DOHH2 (cell line): ENCODE results near the gene SKAP1.
"Not testable (repeated sequence)": the region's sequence is repeated elsewhere in the genome, so short reads cannot be mapped to it uniquely, and the experiment has no call there.

Experiments
- H3F3A ChIP-seq: fragments of 200-600 bp; sonication (generic), shearing (Covaris generic); 2 replicates; pipeline ENCODE4 v1.6.0; 2016; ENCODE audit warnings: antibody characterized with exemption, mild to moderate bottlenecking; ENCODE audit not compliant: control insufficient read depth, insufficient read depth
- H3K27ac ChIP-seq: fragments of 200-600 bp; sonication (generic); 2 replicates; pipeline ENCODE4 v1.5.1; 2014; ENCODE audit warnings: low read depth, mild to moderate bottlenecking, low read length, moderate library complexity
- H3K27me3 ChIP-seq: fragments of 200-600 bp; sonication (generic); 2 replicates; pipeline ENCODE4 v1.6.1; 2014; ENCODE audit warnings: mild to moderate bottlenecking, low read length, mixed read lengths; ENCODE audit not compliant: control insufficient read depth
- H3K36me3 ChIP-seq: fragments of 200-600 bp; sonication (generic); 2 replicates; pipeline ENCODE4 v1.6.1; 2014; ENCODE audit warnings: mild to moderate bottlenecking, low read length, moderate library complexity, mixed read lengths; ENCODE audit not compliant: control insufficient read depth
- H3K4me1 ChIP-seq: fragments of 200-600 bp; sonication (generic); 2 replicates; pipeline ENCODE4 v1.6.1; 2014; ENCODE audit warnings: mild to moderate bottlenecking, low read length, mixed read lengths; ENCODE audit not compliant: control insufficient read depth
- H3K4me2 ChIP-seq: fragments of 200-600 bp; sonication (generic); 2 replicates; pipeline ENCODE4 v1.6.0; 2014; ENCODE audit warnings: mild to moderate bottlenecking, low read length, moderate library complexity
- H3K4me3 ChIP-seq: fragments of 200-600 bp; sonication (generic); 2 replicates; pipeline ENCODE4 v1.5.1; 2014; ENCODE audit warnings: mild to moderate bottlenecking, low read length, mixed read lengths
- H3K79me2 ChIP-seq: fragments of 200-600 bp; sonication (generic); 2 replicates; pipeline ENCODE4 v1.6.1; 2014; ENCODE audit warnings: mild to moderate bottlenecking, low read length, mixed read lengths; ENCODE audit not compliant: control insufficient read depth
- H3K9me2 ChIP-seq: fragments of 200-600 bp; sonication (generic); replicated peaks from 2 replicates; pipeline ENCODE4 v1.6.1; 2014; ENCODE audit warnings: mild to moderate bottlenecking, low read length, mixed read lengths; ENCODE audit not compliant: control insufficient read depth
- H3K9me3 ChIP-seq: fragments of 200-600 bp; sonication (generic); 2 replicates; pipeline ENCODE4 v1.6.1; 2014; ENCODE audit warnings: antibody characterized with exemption, low read length, mixed read lengths; ENCODE audit not compliant: control insufficient read depth, insufficient read depth
- H4K20me1 ChIP-seq: fragments of 200-600 bp; sonication (generic); 2 replicates; pipeline ENCODE4 v1.6.0; 2014; ENCODE audit warnings: low read depth, mild to moderate bottlenecking, antibody characterized with exemption, low read length, moderate library complexity; ENCODE audit not compliant: control insufficient read depth, insufficient read depth
- EZH2phosphoT487 ChIP-seq: fragments of 200-600 bp; sonication (generic); IDR thresholded peaks from 2 replicates; pipeline ENCODE4 v1.6.1; 2017; ENCODE audit warnings: borderline replicate concordance, mild to moderate bottlenecking, antibody characterized with exemption, low read length, moderate library complexity, mixed read lengths
- TF ChIP-seq, protein P1 (sequence below): fragments of 200-600 bp; sonication (generic); IDR thresholded peaks from one replicate; pipeline ENCODE4 v1.5.1; 2014; ENCODE audit warnings: antibody characterized with exemption, mild to moderate bottlenecking, low read depth, low read length; ENCODE audit not compliant: poor library complexity, severe bottlenecking

The SKAP1 gene

DNA sequence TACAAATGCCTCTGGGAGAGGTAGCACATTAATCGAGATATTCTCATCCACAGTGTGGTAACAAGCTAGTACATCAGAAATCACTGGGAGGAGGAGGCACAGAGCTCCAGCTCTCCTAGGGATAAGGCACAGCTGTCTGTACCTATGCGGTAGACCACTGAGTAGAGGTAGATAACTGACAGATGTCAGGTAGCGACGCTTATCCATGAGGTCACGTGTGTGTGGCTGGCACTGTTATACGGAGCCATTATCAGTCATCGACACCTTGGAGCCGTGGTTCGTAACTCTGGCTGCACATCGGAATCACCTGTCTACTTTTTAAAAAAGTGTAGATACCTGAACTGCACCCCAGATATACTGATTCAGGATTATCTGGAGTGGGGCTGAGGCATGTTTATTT lies 220.0 kb downstream of the SKAP1 start:
- H3K9me3 ChIP-seq: no peaks in the 10 kb centered on the region
- no peak overlapping the region for H3K27ac ChIP-seq
- no peak for TF ChIP-seq EZH2phosphoT487
- TF ChIP-seq, protein P1, sequence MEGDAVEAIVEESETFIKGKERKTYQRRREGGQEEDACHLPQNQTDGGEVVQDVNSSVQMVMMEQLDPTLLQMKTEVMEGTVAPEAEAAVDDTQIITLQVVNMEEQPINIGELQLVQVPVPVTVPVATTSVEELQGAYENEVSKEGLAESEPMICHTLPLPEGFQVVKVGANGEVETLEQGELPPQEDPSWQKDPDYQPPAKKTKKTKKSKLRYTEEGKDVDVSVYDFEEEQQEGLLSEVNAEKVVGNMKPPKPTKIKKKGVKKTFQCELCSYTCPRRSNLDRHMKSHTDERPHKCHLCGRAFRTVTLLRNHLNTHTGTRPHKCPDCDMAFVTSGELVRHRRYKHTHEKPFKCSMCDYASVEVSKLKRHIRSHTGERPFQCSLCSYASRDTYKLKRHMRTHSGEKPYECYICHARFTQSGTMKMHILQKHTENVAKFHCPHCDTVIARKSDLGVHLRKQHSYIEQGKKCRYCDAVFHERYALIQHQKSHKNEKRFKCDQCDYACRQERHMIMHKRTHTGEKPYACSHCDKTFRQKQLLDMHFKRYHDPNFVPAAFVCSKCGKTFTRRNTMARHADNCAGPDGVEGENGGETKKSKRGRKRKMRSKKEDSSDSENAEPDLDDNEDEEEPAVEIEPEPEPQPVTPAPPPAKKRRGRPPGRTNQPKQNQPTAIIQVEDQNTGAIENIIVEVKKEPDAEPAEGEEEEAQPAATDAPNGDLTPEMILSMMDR: no peak
- no peaks in the 10 kb centered on the region for H3K36me3 ChIP-seq
- H3K4me1 ChIP-seq: no peaks in the 10 kb centered on the region
- no peak overlapping the region for H3K4me2 ChIP-seq
- no peaks in the 10 kb centered on the region for H3K79me2 ChIP-seq
- H3K4me3 ChIP-seq: no peak overlapping the region
- H3K9me2 ChIP-seq: no peaks in the 10 kb centered on the region
- peaks cover 23% of the 10 kb centered on the region for H3K27me3 ChIP-seq
- no peaks in the 10 kb centered on the region for H4K20me1 ChIP-seq
- no peaks in the 10 kb centered on the region for H3F3A ChIP-seq

DNA sequence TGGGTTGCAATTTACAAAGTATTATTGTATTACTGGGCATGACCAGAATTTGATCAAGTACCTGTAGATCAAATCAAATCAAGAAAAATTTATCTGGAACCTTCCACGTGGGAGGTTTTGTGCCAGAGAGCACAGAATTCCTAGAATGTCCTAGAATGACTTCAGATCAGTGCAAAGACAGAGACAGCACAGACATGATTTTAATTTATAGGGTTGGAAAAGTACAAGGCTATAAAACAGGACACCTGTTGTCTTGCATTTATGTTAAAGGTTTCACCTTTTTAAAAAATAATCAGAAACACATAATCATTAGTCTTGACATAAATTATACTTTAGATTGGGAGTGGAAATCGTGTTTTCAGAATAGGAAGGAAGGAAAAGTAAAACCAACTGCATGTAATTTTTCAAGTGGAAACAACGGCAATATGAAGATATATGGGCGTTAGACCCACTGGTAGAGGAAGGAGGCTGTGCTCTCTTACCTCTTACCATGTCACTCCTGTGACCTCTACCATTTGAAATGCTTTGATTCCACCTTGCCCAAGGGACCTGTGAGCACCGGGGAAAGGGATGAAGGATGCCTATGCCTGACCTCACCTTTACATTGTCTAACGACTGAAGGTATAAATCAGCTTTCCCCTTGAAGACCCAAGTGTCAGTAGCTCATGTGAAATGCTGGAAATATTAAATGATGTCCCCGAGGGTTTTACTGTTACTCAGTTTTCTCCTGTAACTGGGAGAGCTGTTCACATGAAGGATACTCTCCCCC lies 222.1 kb downstream of the SKAP1 start:
- no peak overlapping the region for H3K4me3 ChIP-seq
- no peak for TF ChIP-seq EZH2phosphoT487
- TF ChIP-seq, protein P1: no peak
- H3K27me3 ChIP-seq: peaks cover 26% of the 10 kb centered on the region
- no peaks in the 10 kb centered on the region for H3K4me1 ChIP-seq
- no peaks in the 10 kb centered on the region for H3F3A ChIP-seq
- no peaks in the 10 kb centered on the region for H3K9me3 ChIP-seq
- no peaks in the 10 kb centered on the region for H4K20me1 ChIP-seq
- H3K9me2 ChIP-seq: no peaks in the 10 kb centered on the region
- H3K36me3 ChIP-seq: no peaks in the 10 kb centered on the region
- H3K27ac ChIP-seq: no peak overlapping the region
- H3K79me2 ChIP-seq: no peaks in the 10 kb centered on the region
- no peak overlapping the region for H3K4me2 ChIP-seq

DNA sequence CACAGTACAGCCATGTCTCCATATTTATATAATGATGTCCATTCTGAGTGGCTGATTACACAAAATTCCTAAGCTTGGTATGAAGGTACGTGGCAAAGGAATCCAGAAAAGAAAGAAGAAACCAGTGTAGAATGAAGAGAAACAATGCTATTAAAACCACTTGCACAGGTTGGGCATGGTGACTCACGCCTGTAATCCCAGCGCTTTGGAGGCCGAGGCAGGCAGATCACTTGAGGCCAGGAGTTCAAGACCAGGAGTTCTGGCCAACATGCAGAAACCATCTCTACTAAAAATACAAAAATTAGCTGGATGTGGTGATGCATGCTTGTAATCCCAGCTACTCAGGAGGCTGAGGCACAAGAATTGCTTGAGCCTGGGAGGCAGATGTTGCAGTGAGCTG lies 223.0 kb downstream of the SKAP1 start:
- H3K27me3 ChIP-seq: peaks cover 31% of the 10 kb centered on the region
- not testable (repeated sequence) for H3K9me3 ChIP-seq, H3K4me3 ChIP-seq, H3K27ac ChIP-seq, H3K36me3 ChIP-seq, H4K20me1 ChIP-seq, H3K79me2 ChIP-seq, H3F3A ChIP-seq, H3K9me2 ChIP-seq, H3K4me2 ChIP-seq, H3K4me1 ChIP-seq

DNA sequence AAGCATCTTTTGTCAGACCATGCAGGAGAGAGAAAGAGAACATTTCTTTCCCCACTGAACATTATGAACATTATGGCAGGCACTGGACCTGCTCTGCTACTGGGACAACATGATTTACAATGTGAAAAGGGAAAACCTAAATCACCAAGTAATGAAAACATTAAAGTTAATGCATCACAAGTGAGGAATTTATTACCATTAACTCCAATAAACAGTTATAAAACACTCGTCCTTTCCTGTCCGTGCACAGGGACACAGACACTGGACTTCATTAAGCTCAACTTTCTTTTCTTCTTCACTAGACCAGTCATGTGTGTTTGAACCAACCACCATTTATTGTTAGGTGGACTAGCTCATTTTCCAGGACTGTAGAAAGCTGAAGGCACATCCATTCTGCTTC lies 227.1 kb downstream of the SKAP1 start:
- no peaks in the 10 kb centered on the region for H3F3A ChIP-seq
- H4K20me1 ChIP-seq: no peaks in the 10 kb centered on the region
- H3K4me1 ChIP-seq: no peaks in the 10 kb centered on the region
- peaks cover 20% of the 10 kb centered on the region for H3K27me3 ChIP-seq
- no peaks in the 10 kb centered on the region for H3K9me3 ChIP-seq
- no peaks in the 10 kb centered on the region for H3K9me2 ChIP-seq
- H3K79me2 ChIP-seq: no peaks in the 10 kb centered on the region
- no peak overlapping the region for H3K27ac ChIP-seq
- no peak overlapping the region for H3K4me2 ChIP-seq
- H3K4me3 ChIP-seq: no peak overlapping the region
- TF ChIP-seq, protein P1: no peak
- TF ChIP-seq EZH2phosphoT487: no peak
- H3K36me3 ChIP-seq: no peaks in the 10 kb centered on the region
